Heart left ventricle (tissue), 16 donors: ENCODE data around the gene LARGE2. TPM values are rescaled to one million over a fixed set of nuclear protein-coding genes. Genes with fewer than 3 reads are reported as not detected.

ENCODE experiments used
- ATAC-seq, 4 donors: fragments of 200-7000 bp; cut with Tn5 transposase; one replicate each; pipeline ENCODE4 v1.9.1; 2020 to 2022; ENCODE audit warnings: moderate library complexity in 4 of 4, mild to moderate bottlenecking in 3 of 4, moderate number of reproducible peaks in 1 of 4
- DNase-seq, 5 donors: peaks; one replicate each; pipeline ENCODE4 v3.0.0-alpha.2; 2020
- H3K27ac ChIP-seq, 12 donors: fragments of 200-600 bp; sonication (generic) in 4 of 12; one replicate each; pipeline versions ENCODE4 v1.5.0 to v1.8.0; 2016 to 2022; ENCODE audit warnings: mild to moderate bottlenecking in 2 of 12
- H3K27me3 ChIP-seq, 9 donors: fragments of 200-600 bp; sonication (generic) in 2 of 9; one replicate each; pipeline versions ENCODE4 v1.5.1 to v1.8.0; 2016 to 2022; ENCODE audit warnings: mild to moderate bottlenecking in 3 of 9
- H3K36me3 ChIP-seq, 9 donors: fragments of 200-600 bp; sonication (generic) in 2 of 9; one replicate each; pipeline versions ENCODE4 v1.5.0 to v1.8.0; 2018 to 2022; ENCODE audit warnings: mild to moderate bottlenecking in 2 of 9
- H3K4me1 ChIP-seq, 12 donors: fragments of 200-600 bp; sonication (generic) in 4 of 12; one replicate each; pipeline versions ENCODE4 v1.5.0 to v1.8.0; 2016 to 2022; ENCODE audit warnings: mild to moderate bottlenecking in 3 of 12
- H3K4me3 ChIP-seq, 12 donors: fragments of 200-600 bp; sonication (generic) in 4 of 12; one replicate each; pipeline versions ENCODE4 v1.5.0 to v1.8.0; 2017 to 2022; ENCODE audit warnings: mild to moderate bottlenecking in 9 of 12, moderate library complexity in 4 of 12
- H3K9me3 ChIP-seq, 12 donors: fragments of 200-600 bp; sonication (generic) in 4 of 12; one replicate each; pipeline versions ENCODE4 v1.5.0 to v1.8.0; 2016 to 2022; ENCODE audit warnings: mild to moderate bottlenecking in 1 of 12
- POLR2A ChIP-seq, 2 donors: fragments of 450-650 bp; IDR thresholded peaks; one replicate each; pipeline ENCODE4 v1.6.1; 2017; ENCODE audit warnings: antibody characterized with exemption in 2 of 2, mild to moderate bottlenecking in 2 of 2, moderate library complexity in 2 of 2
- WGBS, 4 donors: extraction: QIAGEN DNeasy Blood & Tissue Kit in 2 of 4; methylation state at CpG; one replicate each; pipeline versions ENCODE4 v1.1.5 to v1.1.7; 2013 to 2018; 5-methylcytosine and 5-hydroxymethylcytosine counted together
- intact Hi-C, 10 donors: fragments of 100-400 bp; cut with DNase I; formaldehyde crosslinking; loops; one replicate each; pipeline versions ENCODE4 v1.11.1 to v1.14.2; 2022
- polyA plus RNA-seq, 2 donors: library from polyadenylated mRNA; stranded (reverse); fragments of 200-250 nt; gene quantifications; one replicate each; pipeline ENCODE4 v1.2.3, GENCODE V29; 2013
- total RNA-seq, 9 donors: library from RNA; depleted of rRNA in 2 of 9; stranded (reverse); fragments of >200 nt in 2 of 9; fragmentation: NEBNext Ultra II Directional in 3 of 9; extraction: Animal tissue kit (Norgen Biotek cat#: 25700) in 3 of 9; gene quantifications; one replicate each; pipeline versions ENCODE4 v1.1.0 to v1.2.4, GENCODE V29; 2016 to 2023
- TF ChIP-seq, protein P1 (sequence below), 12 donors: fragments of 200-600 bp; sonication (generic) in 4 of 12; IDR thresholded peaks; one replicate each; pipeline versions ENCODE4 v1.5.0 to v1.8.0; 2018 to 2022; ENCODE audit warnings: antibody characterized with exemption in 12 of 12, mild to moderate bottlenecking in 5 of 12
- donor health status: ischemic (EF 13 %, LVEDD 7.1; RV severe dilation, severe dysfunction).
- donor health status: healthy with polysubstance abuse.
- donor health status: DM: no; HTN: yes; CAD: no.
- donor health status: DM: no; HTN: no; CAD: no.
- donor health status: ischemic (EF 25% LVEDD 6.9; RV normal size, moderate dysfunction).
- donor health status: ischemic (EF 25% LVEDD 5.7; RV mildly dilated, moderate dysfunction).
- donor health status: healthy.
- donor health status: DM: yes; HTN: yes; CAD: no.
- donor health status: ischemic (EF 35%, LVEDD 5.7; RV mildly dilated, moderate dysfunction).
- donor health status: nonischemic (EF 11% LVEDD 7.7; RV severe dilation, severe dysfunction).
- donor health status: DM: yes; HTN: yes; CAD: no.
- donor health status: PGD.
- donor health status: ischemic (EF 29% LVEDD 5.4; RV normal size, mild dysfunction).
- donor health status: nonischemic (EF 23%, LVEDD 6.1; RV moderate dilation, normal function).

LARGE2 gene
- total and polyA plus RNA-seq, 11 donors: 0.17 to 0.88 TPM; not detected in 9

DNA sequence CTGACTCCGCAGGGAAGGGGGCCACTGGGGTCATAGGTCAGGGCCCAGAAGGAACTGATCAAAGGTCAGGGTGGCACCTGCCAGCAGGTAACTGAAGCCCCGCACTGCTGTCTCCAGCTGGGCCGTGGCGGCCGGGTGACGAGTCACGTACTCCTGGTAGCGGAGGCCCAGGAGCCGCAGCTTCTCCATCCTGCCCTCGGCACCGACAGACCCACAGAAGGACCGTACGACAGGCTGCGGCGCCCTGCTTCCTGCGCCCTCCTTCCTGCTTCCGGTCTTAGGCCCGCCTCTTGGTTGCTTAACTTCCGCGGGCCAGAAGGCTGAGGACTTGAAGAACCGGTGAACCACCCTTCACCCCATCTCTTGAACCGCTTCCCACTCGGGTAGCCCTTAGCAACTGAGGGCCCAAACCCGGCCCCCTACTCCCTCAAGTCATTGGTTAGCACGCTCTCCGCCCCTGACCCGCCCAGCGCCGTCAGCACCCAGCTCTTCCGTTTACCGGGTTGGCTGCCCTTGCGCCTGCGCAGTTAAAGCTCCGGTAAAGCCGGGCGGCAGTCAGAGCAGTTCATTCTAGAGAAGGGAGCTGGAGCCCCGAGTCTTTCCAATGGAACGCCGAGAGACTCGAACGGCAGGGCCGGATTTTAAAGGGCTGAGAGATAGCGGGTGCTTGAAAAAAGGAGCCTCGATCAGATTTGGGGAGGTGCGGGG is 4.7 kb upstream of the LARGE2 start, which contains the start of gene PEX16:
PEX16 (minus strand) TSS at position 255 of the 708 bp plus-strand sequence; CDS start at position 189, 66 bp downstream.
- intact Hi-C loops: loop anchor here in 8 of 10 donors (1.0 to 10.0 kb wide), 4 partner anchors 53 to 71 kb away; partner anchors contain the start of gene CRY2 (in 6 of the 8)
- peak; percentile 91 to 95 (median 94) for ATAC-seq

DNA sequence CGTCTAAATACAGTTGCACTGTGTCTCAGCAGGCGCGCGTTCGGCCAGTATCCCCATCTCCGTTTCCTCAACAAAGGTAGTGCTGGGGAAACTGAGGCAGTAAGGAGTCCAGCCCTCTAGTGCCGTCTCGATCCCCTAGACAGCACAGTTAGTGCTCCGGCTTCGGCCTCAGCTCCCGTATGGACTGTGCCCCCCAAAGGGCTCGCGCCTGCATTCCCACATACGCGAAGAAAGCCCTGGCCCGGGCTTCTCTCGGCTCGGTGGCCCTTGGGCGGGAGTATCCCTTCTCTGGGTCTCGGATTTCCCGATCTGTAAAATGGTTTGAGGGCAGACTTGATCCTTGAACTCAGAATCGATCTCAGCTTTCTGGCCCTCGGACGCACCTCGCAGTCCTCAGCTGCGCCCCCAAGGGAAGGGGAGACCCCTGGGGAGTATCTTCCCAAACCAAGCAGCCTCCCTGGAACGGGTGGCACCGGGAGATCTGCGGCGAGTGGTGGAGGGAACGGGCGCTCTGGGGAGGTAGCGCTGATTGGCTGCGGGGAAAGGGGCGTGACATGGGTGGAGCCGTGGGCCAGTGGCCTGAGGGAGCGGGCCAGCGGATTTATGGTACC is 4.0 kb upstream of the LARGE2 start:
- Histone ChIP-seq H3K27me3 (peaks cover 14 to 24% (median 17%) of the 10 kb centered on the region in 9 donors), H3K36me3 (peaks cover 0 to 27% (median 26%) of the 10 kb centered on the region in 9 donors), H3K4me1 (peaks cover 3 to 63% (median 37%) of the 10 kb centered on the region in 12 donors), H3K4me3 (peak overlapping the region; percentile 75 to 100 (median 94)), H3K27ac (peak overlapping the region; percentile 77 to 97 (median 90)), H3K9me3 (no peaks in the 10 kb centered on the region)
- 0 to 1% (median 0%) methylated on average over 28 to 38 of the region's 38 CpGs for WGBS, 4 donors
- ATAC-seq (peak; percentile 72 to 86 (median 82)), DNase-seq (peak; percentile 86 to 91 (median 87))
- intact Hi-C loops: loop anchor here in 7 of 10 donors (1.0 to 10.0 kb wide), 4 partner anchors 54 to 72 kb away; partner anchors contain the start of gene CRY2 (in 5 of the 7)
- TF ChIP-seq, protein P1, sequence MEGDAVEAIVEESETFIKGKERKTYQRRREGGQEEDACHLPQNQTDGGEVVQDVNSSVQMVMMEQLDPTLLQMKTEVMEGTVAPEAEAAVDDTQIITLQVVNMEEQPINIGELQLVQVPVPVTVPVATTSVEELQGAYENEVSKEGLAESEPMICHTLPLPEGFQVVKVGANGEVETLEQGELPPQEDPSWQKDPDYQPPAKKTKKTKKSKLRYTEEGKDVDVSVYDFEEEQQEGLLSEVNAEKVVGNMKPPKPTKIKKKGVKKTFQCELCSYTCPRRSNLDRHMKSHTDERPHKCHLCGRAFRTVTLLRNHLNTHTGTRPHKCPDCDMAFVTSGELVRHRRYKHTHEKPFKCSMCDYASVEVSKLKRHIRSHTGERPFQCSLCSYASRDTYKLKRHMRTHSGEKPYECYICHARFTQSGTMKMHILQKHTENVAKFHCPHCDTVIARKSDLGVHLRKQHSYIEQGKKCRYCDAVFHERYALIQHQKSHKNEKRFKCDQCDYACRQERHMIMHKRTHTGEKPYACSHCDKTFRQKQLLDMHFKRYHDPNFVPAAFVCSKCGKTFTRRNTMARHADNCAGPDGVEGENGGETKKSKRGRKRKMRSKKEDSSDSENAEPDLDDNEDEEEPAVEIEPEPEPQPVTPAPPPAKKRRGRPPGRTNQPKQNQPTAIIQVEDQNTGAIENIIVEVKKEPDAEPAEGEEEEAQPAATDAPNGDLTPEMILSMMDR (IDR thresholded peaks at IDR 0.05): no peak
- TF ChIP-seq POLR2A (IDR thresholded peaks at IDR 0.05): peak in 1 of 2 donors; percentile 9

More for the DNA sequence above, 4.7 kb upstream of the LARGE2 start, which contains the start of gene PEX16:
- Histone ChIP-seq H3K4me3 (peak within 1 kb of the TSS; percentile 75 to 100 (median 94)), H3K27ac (peak within 1 kb of the TSS; percentile 77 to 97 (median 90)), H3K36me3 (peaks cover 0 to 33% (median 33%) of the 10 kb centered on the region in 9 donors), H3K4me1 (peaks cover 3 to 57% (median 31%) of the 10 kb centered on the region in 12 donors), H3K9me3 (no peaks in the 10 kb centered on the region), H3K27me3 (peaks cover 7 to 17% (median 10%) of the 10 kb centered on the region in 9 donors)
- TF ChIP-seq, protein P1 (IDR thresholded peaks at IDR 0.05): no peak
- peak in 1 of 2 donors; percentile 87 for TF ChIP-seq POLR2A (IDR thresholded peaks at IDR 0.05)
- peak; percentile 97 to 99 (median 98) for DNase-seq
- WGBS, 4 donors: 0 to 1% (median 0%) methylated on average over 21 to 45 of the region's 45 CpGs

DNA sequence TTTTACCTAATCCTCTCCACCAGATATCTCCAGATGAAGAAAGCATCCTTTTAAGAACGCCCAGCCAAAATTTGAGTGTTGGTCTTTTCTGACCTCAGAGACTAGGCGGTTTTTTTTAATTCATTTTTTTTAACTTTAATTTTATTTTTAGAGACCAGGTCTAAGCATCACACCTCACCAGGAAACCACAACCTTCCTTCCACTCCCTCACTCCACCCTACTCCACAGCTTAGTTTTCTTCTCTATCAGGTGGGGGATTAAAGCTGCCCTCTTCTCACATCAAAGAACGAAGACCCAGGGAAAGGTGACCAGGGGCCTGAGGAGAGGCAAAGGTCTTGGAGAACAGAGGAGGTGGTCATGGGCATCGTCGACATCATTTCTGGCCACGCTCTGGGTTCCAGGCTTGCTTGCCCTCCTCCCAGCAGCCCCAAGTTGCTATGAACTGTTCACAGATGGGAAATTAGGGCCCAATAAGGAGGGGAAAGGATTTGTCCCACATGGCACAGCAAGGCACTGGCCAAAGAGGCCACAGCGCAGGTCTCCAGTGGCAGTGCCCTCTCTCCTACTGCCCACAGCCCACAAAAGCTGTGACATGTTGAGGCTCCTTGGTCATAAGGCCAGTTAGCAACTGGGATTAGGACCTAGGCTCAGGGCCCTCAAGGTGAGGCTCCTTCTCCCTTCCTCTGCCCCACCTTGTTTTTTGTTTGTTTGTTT is 3.3 kb upstream of the LARGE2 start:
- Histone ChIP-seq H3K27me3 (peaks cover 14 to 25% (median 17%) of the 10 kb centered on the region in 9 donors), H3K4me3 (peak overlapping the region in 11 of 12 donors; percentile 75 to 100 (median 96)), H3K36me3 (peaks cover 0 to 20% (median 19%) of the 10 kb centered on the region in 9 donors), H3K9me3 (no peaks in the 10 kb centered on the region), H3K4me1 (peaks cover 3 to 63% (median 37%) of the 10 kb centered on the region in 12 donors), H3K27ac (peak overlapping the region in 11 of 12 donors; percentile 77 to 97 (median 91))
- WGBS, 4 donors: 70 to 76% (median 72%) methylated on average over 7 of the region's 7 CpGs
- ATAC-seq (no peak), DNase-seq (peak in 2 of 5 donors; percentile 16 to 17)
- TF ChIP-seq, protein P1 (IDR thresholded peaks at IDR 0.05): no peak
- TF ChIP-seq POLR2A (IDR thresholded peaks at IDR 0.05): no peak
- intact Hi-C loops: loop anchor here in 7 of 10 donors (1.0 to 10.0 kb wide), 4 partner anchors 54 to 72 kb away; partner anchors contain the start of gene CRY2 (in 5 of the 7)
